DND-41 (cell line): ENCODE data around the gene GMPS.
A peak's percentile ranks its signal among the peaks of the same experiment; 100 is the strongest.

Experiments used
- ATAC-seq: fragments of 200-7000 bp; cut with Tn5 transposase; 3 replicates; pipeline ENCODE4 v1.9.1; 2021; ENCODE audit warnings: low read depth; ENCODE audit not compliant: insufficient read depth
- DNase-seq: peaks from one replicate; pipeline ENCODE4 v3.0.0-alpha.2; 2020
- H2AFZ ChIP-seq: 2 replicates; pipeline ENCODE4 v1.6.0; 2012; ENCODE audit warnings: low read depth, low read length
- H3K27ac ChIP-seq: 2 replicates; pipeline ENCODE4 v1.5.1; 2012; ENCODE audit warnings: low read length, inconsistent platforms
- H3K27me3 ChIP-seq: fragments of 200-600 bp; sonication (generic); 2 replicates; pipeline ENCODE4 v1.6.0; 2012; ENCODE audit warnings: low read length, mild to moderate bottlenecking, inconsistent platforms; ENCODE audit not compliant: insufficient read depth, poor library complexity
- H3K36me3 ChIP-seq: 2 replicates; pipeline ENCODE4 v1.5.1; 2012; ENCODE audit warnings: low read length, inconsistent platforms; ENCODE audit not compliant: insufficient read depth
- H3K4me1 ChIP-seq: 2 replicates; pipeline ENCODE4 v1.5.1; 2012; ENCODE audit warnings: mild to moderate bottlenecking, low read length; ENCODE audit not compliant: insufficient read depth
- H3K4me2 ChIP-seq: 2 replicates; pipeline ENCODE4 v1.6.0; 2012; ENCODE audit warnings: mild to moderate bottlenecking, moderate library complexity, low read length, inconsistent platforms; ENCODE audit not compliant: insufficient read depth
- H3K4me3 ChIP-seq, 2 experiments: fragments of 200-600 bp in 1 of 2; shearing (Covaris generic) in 1 of 2; 2 replicates each; pipeline ENCODE4 v1.5.1; 2012 to 2016; ENCODE audit warnings: inconsistent platforms in 2 of 2, low read length in 2 of 2, mild to moderate bottlenecking in 2 of 2, low read depth in 1 of 2, moderate library complexity in 1 of 2
- H3K79me2 ChIP-seq: 2 replicates; pipeline ENCODE4 v1.6.0; 2012; ENCODE audit warnings: low read length, inconsistent platforms; ENCODE audit not compliant: insufficient read depth
- H3K9ac ChIP-seq: 2 replicates; pipeline ENCODE4 v1.6.0; 2012; ENCODE audit warnings: low read depth, mild to moderate bottlenecking, inconsistent platforms, low read length, moderate library complexity
- H3K9me3 ChIP-seq: 2 replicates; pipeline ENCODE4 v1.5.1; 2012; ENCODE audit warnings: low read length, moderate library complexity, mild to moderate bottlenecking, inconsistent platforms; ENCODE audit not compliant: insufficient read depth, severe bottlenecking
- H4K20me1 ChIP-seq: 2 replicates; pipeline ENCODE4 v1.6.0; 2012; ENCODE audit warnings: low read length; ENCODE audit not compliant: insufficient read depth
- EZH2 ChIP-seq: IDR thresholded peaks from 3 replicates; pipeline ENCODE4 v1.6.1; 2012; ENCODE audit warnings: borderline replicate concordance, low read depth, mild to moderate bottlenecking, moderate library complexity, low read length, inconsistent platforms; ENCODE audit not compliant: severe bottlenecking
- TF ChIP-seq, protein P1 (sequence below): IDR thresholded peaks from 2 replicates; pipeline ENCODE4 v1.5.1; 2012; ENCODE audit warnings: borderline replicate concordance, low read length, moderate library complexity, mild to moderate bottlenecking; ENCODE audit not compliant: poor library complexity, severe bottlenecking; ENCODE audit errors: extremely low read depth

The GMPS gene

DNA sequence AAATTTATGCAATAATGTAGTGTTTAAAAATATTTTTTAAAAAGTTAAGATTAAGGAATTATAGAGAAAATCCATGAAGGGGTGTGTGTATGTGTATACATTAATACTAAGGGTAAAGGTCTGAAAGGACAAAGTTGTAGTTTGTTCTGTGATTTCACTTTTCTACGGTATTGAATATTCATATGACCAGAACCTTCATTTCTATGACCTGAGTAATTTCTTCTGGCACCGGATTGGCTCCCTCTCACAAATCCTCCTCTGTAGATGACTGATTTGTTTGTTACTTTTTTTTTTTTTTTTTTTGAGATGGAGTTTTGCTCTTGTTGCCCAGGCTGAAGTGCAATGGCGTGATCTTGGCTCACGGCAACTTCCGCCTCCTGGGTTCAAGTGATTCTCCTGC, 20.9 kb downstream of the GMPS start:
- H3K27ac ChIP-seq, result no peak overlapping the region
- peaks cover 93% of the 10 kb centered on the region for H3K79me2 ChIP-seq
- DNase-seq, result no peak
- no peak for ATAC-seq
- TF ChIP-seq EZH2, result no peak
- TF ChIP-seq, protein P1, sequence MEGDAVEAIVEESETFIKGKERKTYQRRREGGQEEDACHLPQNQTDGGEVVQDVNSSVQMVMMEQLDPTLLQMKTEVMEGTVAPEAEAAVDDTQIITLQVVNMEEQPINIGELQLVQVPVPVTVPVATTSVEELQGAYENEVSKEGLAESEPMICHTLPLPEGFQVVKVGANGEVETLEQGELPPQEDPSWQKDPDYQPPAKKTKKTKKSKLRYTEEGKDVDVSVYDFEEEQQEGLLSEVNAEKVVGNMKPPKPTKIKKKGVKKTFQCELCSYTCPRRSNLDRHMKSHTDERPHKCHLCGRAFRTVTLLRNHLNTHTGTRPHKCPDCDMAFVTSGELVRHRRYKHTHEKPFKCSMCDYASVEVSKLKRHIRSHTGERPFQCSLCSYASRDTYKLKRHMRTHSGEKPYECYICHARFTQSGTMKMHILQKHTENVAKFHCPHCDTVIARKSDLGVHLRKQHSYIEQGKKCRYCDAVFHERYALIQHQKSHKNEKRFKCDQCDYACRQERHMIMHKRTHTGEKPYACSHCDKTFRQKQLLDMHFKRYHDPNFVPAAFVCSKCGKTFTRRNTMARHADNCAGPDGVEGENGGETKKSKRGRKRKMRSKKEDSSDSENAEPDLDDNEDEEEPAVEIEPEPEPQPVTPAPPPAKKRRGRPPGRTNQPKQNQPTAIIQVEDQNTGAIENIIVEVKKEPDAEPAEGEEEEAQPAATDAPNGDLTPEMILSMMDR, result no peak
- H3K9me3 ChIP-seq, result no peaks in the 10 kb centered on the region
- H3K36me3 ChIP-seq, result peaks cover 40% of the 10 kb centered on the region
- H3K4me3 ChIP-seq, result no peak overlapping the region
- no peak overlapping the region for H2AFZ ChIP-seq
- H3K27me3 ChIP-seq, result no peaks in the 10 kb centered on the region
- H3K9ac ChIP-seq, result no peak overlapping the region
- no peaks in the 10 kb centered on the region for H3K4me1 ChIP-seq
- H3K4me2 ChIP-seq, result no peak overlapping the region
- peaks cover 47% of the 10 kb centered on the region for H4K20me1 ChIP-seq

DNA sequence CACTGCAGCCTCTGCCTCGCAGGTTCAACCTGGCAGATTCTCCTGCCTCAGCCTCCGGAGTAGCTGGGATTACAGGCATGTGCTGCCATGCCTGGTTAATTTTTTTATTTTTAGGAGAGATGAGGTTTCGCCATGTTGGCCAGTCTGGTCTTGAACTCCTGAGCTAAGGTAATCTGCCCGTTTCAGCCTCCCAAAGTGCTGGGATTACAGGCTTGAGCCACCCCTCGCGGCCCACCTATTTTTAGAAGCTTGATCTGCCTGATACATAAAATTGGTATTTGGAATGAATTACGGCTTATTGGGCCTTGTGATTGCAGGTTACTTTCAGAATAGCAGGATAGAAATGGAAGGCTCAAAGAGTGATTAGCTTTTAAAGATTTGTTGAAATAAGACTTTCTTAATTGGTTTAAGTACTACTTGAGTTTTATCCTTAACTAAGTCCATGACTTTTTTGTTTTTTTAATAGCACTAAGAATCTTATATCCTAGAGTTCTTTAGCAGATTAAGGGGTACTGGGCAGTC, 25.0 kb downstream of the GMPS start:
- Histone ChIP-seq H3K4me2 (no peak overlapping the region), H3K9me3 (no peaks in the 10 kb centered on the region), H4K20me1 (peaks cover 25% of the 10 kb centered on the region), H3K27ac (no peak overlapping the region), H3K36me3 (peaks cover 75% of the 10 kb centered on the region), H3K4me1 (no peaks in the 10 kb centered on the region), H2AFZ (no peak overlapping the region), H3K4me3 (no peak overlapping the region), H3K79me2 (peaks cover 75% of the 10 kb centered on the region), H3K9ac (no peak overlapping the region), H3K27me3 (no peaks in the 10 kb centered on the region)
- ATAC-seq (no peak), DNase-seq (no peak)
- TF ChIP-seq, protein P1, result no peak

DNA sequence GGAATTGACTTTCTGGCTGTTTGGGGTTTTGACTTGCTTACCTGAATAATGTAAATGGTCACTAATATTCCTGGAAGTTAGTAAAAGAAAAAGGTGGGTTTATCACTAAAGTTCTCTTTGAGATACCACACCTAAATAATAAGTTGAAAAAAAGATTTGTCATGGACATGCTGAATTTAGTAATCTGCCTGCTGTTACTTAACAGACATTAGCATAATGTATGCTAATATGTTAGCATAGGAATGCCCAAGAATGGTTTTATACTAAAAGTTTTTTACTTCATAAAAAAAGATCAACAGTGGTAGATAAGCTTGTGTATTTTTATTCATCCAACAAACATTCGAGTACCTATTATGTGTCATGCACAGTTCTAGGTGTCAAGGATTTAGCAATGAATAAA, 36.5 kb downstream of the GMPS start:
- Histone ChIP-seq H3K27ac (no peak overlapping the region), H3K9me3 (no peaks in the 10 kb centered on the region), H3K4me3 (no peak overlapping the region), H3K27me3 (no peaks in the 10 kb centered on the region), H3K4me1 (no peaks in the 10 kb centered on the region), H2AFZ (no peak overlapping the region), H3K4me2 (no peak overlapping the region), H3K36me3 (peaks cover 90% of the 10 kb centered on the region), H3K9ac (no peak overlapping the region), H4K20me1 (no peaks in the 10 kb centered on the region; the same call in 1 of the 2 replicates), H3K79me2 (0 out of 2 replicates have a peak, but pooled peaks cover 4% of the 10 kb centered on the region)
- TF ChIP-seq, protein P1, result no peak
- TF ChIP-seq EZH2, result no peak
- DNase-seq (no peak), ATAC-seq (no peak)

DNA sequence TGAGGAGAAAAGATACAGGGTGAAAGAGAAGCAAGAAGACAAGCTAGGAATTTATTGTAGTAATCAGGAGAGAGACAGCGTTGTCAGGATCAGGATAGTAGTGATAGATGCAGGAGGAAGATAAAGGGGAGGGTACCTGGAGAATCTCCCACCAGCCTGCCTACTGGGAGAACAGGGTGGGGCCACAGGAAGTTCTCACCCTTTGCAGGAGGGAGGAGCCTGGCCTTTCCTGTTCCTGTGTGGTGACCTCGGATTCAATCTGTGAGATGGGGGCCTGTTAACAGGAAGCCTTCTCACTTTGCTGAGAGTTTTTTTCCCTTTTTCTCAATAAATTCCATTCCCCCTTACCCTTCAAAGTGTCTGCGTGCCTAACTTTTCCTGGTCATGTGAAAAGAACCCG, 37.6 kb downstream of the GMPS start:
- no peaks in the 10 kb centered on the region for H3K27me3 ChIP-seq
- H3K79me2 ChIP-seq, result no peaks in the 10 kb centered on the region
- ATAC-seq (peak; percentile 65), DNase-seq (peak; percentile 22)
- no peak overlapping the region for H3K9ac ChIP-seq
- no peak overlapping the region for H3K27ac ChIP-seq
- no peaks in the 10 kb centered on the region for H3K9me3 ChIP-seq
- H3K36me3 ChIP-seq, result peaks cover 91% of the 10 kb centered on the region
- no peak overlapping the region for H3K4me3 ChIP-seq
- TF ChIP-seq EZH2, result no peak
- TF ChIP-seq, protein P1, result no peak
- H3K4me2 ChIP-seq, result no peak overlapping the region
- no peaks in the 10 kb centered on the region for H3K4me1 ChIP-seq
- H2AFZ ChIP-seq, result no peak overlapping the region
- H4K20me1 ChIP-seq, result no peaks in the 10 kb centered on the region; the same call in 1 of the 2 replicates
